Effector memory CD4-positive, alpha-beta T cell (primary cell): ENCODE data around the gene ABCA9.

Source experiments
- DNase-seq, 3 donors: peaks; one replicate each; pipeline ENCODE4 v3.0.0-alpha.2; 2020
- H3K27ac ChIP-seq: 2 replicates; pipeline ENCODE4 v1.7.0; 2013; ENCODE audit warnings: mild to moderate bottlenecking, low read length, moderate library complexity; ENCODE audit not compliant: insufficient read depth, poor library complexity, severe bottlenecking
- H3K27me3 ChIP-seq: replicated peaks from 2 replicates; pipeline ENCODE4 v1.7.0; 2013; ENCODE audit warnings: mild to moderate bottlenecking, low read length; ENCODE audit not compliant: insufficient read depth, control insufficient read depth, poor library complexity, severe bottlenecking
- H3K36me3 ChIP-seq: 2 replicates; pipeline ENCODE4 v1.7.0; 2013; ENCODE audit warnings: mild to moderate bottlenecking, low read length, moderate library complexity; ENCODE audit not compliant: control insufficient read depth, insufficient read depth
- H3K4me1 ChIP-seq: 2 replicates; pipeline ENCODE4 v1.7.0; 2013; ENCODE audit warnings: low read length, mild to moderate bottlenecking; ENCODE audit not compliant: control insufficient read depth, insufficient read depth, poor library complexity, severe bottlenecking
- H3K4me3 ChIP-seq: 2 replicates; pipeline ENCODE4 v1.7.0; 2013; ENCODE audit warnings: low read length, low read depth, mild to moderate bottlenecking; ENCODE audit not compliant: insufficient read depth, poor library complexity, severe bottlenecking
- H3K9me3 ChIP-seq: 2 replicates; pipeline ENCODE4 v1.7.0; 2013; ENCODE audit warnings: mild to moderate bottlenecking, low read length, moderate library complexity; ENCODE audit not compliant: control insufficient read depth

Gene ABCA9

DNA sequence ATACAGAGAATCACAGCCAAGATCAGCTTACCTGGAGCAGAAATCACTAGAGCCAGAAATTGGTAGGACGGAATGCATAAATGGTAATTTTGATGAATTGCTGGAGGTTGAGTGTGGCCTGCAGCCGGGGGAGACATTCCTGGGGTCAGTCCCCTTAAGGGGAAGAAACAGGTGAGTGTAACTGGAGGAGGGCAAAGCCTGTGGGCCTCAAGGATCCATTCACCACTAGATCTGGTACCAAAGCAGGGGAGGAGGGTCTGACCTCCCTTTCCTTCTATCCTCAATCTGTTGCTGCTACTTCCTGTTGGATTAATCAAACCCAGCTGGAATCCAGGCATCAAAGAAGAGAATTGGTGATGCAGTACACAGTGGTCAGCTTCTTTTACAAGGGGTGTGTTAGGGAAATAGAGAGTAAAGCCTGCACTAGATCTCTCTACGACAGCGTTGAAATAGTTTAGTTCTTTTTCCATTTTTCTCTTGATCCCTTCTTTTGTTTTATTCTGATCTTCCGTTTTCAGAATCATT lies 8.6 kb upstream of the ABCA9 start:
- Histone ChIP-seq H3K27me3 (no peaks in the 10 kb centered on the region), H3K4me3 (no peak overlapping the region), H3K27ac (no peak overlapping the region), H3K9me3 (no peaks in the 10 kb centered on the region), H3K4me1 (no peaks in the 10 kb centered on the region), H3K36me3 (no peaks in the 10 kb centered on the region)
- no peak for DNase-seq

DNA sequence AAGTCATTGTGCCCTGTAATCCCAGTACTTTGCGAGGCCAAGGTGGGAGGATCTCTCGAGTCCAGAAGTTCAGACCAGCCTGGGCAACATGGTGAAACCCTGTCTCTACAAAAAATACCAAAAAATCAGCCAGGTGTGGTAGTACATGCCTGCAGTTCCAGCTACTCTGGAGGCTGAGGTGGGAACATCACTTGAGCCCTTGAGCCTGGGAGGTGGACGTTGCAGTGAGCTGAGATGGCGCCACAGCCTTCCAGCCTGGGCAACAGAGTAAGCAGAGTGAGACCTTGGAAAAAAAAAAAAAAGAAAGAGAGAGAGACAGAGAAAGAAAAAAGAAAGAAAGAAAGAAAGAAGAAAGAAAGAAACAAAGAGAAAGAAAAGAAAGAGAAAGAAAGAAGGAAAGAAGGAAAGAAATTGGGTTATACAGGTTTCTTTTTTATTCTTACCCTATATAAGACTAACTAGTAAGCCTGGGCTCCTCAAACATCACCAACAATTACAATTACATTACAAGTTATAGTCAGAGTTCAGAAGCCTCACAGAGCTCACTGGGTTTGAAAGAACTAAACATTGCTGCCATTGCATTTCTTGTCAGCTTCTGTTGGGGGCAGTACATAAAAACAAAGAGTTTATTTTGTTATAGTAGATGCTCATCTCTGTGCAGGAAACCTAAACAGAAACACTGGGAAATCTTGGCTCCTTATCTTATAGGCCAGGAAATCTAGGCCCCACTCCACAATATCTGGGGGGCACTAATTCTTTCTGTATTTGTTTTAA lies 6.7 kb upstream of the ABCA9 start:
- H3K27me3 ChIP-seq: no peaks in the 10 kb centered on the region
- no peaks in the 10 kb centered on the region for H3K36me3 ChIP-seq
- H3K4me3 ChIP-seq: no peak overlapping the region
- no peaks in the 10 kb centered on the region for H3K4me1 ChIP-seq
- no peak for DNase-seq
- H3K9me3 ChIP-seq: no peaks in the 10 kb centered on the region
- no peak overlapping the region for H3K27ac ChIP-seq

DNA sequence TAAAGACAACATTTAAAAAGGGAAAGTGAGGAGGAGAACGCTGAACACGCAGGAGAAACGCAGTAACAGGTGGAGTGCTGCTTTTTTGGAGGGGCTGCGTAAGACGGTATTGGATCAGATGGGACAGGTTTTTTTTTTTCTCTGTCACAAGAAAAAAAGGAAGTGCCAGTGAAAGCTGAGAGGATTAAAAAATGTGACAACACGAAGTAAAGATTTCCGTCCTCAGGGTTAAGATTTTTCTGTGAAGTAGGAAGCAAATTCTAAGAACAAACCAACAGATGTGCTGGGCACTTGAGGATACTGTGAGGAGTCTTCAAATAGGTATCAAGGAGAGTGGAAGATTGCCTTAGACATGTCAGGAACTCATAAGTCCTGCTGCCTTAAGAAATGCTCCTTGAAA lies 5.8 kb upstream of the ABCA9 start:
- H3K27me3 ChIP-seq: no peaks in the 10 kb centered on the region
- H3K4me1 ChIP-seq: no peaks in the 10 kb centered on the region
- no peak overlapping the region for H3K27ac ChIP-seq
- no peak for DNase-seq
- H3K9me3 ChIP-seq: no peaks in the 10 kb centered on the region
- H3K36me3 ChIP-seq: no peaks in the 10 kb centered on the region
- no peak overlapping the region for H3K4me3 ChIP-seq

DNA sequence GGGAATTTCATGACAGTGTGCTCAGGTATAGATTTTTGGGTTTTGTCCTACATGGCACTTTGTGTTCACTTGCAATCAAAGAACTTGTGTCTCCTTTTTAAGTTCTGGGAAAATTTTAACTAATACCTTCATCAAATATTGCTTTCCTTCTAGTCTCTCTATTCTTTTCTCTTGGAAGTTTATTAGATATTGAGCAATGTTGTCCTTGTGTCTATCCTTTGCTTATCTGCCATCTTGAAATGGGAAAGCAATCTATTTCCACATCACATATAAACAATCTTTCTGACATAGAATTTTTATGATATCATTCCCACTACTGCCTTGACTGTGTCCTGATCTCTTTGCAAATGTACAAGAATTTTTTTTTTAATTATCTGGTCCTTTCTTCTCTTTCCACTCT lies 4.4 kb upstream of the ABCA9 start:
- H3K36me3 ChIP-seq: no peaks in the 10 kb centered on the region
- H3K4me1 ChIP-seq: no peaks in the 10 kb centered on the region
- H3K9me3 ChIP-seq: no peaks in the 10 kb centered on the region
- H3K4me3 ChIP-seq: no peak overlapping the region
- no peak for DNase-seq
- no peaks in the 10 kb centered on the region for H3K27me3 ChIP-seq
- H3K27ac ChIP-seq: no peak overlapping the region

DNA sequence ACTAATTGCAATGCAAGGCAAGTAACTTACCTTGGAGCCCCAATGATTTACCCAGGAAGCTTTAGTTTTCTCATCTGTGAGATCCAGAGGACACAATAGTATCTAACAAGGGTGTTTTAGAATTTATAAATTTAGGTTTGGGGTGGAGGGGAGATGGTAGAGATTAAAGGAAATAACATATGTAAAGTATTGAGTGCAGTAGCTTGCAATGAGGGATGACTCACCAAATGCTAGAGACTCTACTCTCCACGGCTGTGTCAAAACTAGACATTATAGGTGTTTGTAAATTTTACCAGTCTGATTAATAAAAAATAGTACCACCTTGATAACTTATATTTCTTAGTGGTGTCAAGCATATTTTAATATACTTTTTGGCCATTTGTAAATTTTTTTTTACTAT lies 3.7 kb upstream of the ABCA9 start:
- DNase-seq: no peak
- H3K4me1 ChIP-seq: no peaks in the 10 kb centered on the region

DNA sequence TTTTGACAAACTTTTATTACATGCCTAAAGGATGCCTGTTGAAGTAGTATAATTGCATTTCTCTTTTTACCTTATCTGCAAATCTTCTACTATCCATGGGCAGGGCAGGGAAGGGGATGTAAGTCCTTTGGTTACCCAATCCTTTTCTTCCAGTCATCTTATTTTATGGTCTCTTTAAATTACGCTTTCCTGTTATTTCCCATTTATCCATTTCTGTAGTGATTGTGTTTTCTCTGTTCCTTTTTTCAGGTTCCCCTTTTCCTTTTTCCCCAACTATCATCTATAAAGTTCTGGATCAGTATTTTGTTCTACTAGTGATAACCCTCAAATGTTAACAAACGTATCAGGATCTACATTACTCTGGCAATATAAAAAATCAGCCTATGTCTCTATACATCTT lies 3.3 kb upstream of the ABCA9 start:
- Histone ChIP-seq H3K36me3 (no peaks in the 10 kb centered on the region), H3K4me3 (no peak overlapping the region), H3K27me3 (no peaks in the 10 kb centered on the region), H3K27ac (no peak overlapping the region), H3K9me3 (no peaks in the 10 kb centered on the region), H3K4me1 (no peaks in the 10 kb centered on the region)
- no peak for DNase-seq

More for the DNA sequence above, 3.7 kb upstream of the ABCA9 start:
- no peaks in the 10 kb centered on the region for H3K36me3 ChIP-seq
- H3K9me3 ChIP-seq: no peaks in the 10 kb centered on the region
- no peak overlapping the region for H3K4me3 ChIP-seq
- H3K27me3 ChIP-seq: no peaks in the 10 kb centered on the region
- H3K27ac ChIP-seq: no peak overlapping the region

DNA sequence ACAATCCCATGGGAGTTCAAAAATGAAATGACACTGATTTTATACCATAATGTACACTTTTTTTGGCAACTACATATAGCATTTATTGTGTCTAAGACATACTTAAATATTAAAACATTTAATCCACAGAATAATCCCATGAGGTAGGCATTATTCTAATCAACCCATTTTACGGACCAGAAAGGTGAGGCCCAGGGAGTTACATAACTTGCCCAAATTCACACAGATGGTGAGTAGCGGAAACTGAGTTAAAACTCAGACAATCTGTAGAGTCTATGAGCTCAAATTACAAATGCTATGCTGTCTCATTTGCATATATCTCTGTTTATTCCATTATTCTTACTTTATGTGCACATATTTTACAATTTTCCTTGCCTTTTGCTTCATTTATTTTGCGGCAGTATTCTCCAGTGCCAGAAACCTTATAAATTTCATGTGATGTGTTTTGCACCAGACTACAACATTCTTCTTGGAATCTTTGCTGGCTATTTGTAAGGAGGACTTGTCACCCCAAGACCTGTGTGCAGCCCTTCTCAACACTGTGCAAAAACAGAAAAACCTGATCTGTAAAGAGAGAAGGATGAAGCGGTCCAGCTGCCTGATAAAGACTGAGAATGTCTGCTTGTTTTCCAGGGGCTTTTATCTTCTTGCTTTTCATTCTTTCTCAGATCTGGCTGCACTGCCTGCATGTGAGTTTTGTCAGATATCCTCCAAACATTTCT lies 2.3 kb upstream of the ABCA9 start:
- H3K36me3 ChIP-seq: no peaks in the 10 kb centered on the region
- no peaks in the 10 kb centered on the region for H3K4me1 ChIP-seq

DNA sequence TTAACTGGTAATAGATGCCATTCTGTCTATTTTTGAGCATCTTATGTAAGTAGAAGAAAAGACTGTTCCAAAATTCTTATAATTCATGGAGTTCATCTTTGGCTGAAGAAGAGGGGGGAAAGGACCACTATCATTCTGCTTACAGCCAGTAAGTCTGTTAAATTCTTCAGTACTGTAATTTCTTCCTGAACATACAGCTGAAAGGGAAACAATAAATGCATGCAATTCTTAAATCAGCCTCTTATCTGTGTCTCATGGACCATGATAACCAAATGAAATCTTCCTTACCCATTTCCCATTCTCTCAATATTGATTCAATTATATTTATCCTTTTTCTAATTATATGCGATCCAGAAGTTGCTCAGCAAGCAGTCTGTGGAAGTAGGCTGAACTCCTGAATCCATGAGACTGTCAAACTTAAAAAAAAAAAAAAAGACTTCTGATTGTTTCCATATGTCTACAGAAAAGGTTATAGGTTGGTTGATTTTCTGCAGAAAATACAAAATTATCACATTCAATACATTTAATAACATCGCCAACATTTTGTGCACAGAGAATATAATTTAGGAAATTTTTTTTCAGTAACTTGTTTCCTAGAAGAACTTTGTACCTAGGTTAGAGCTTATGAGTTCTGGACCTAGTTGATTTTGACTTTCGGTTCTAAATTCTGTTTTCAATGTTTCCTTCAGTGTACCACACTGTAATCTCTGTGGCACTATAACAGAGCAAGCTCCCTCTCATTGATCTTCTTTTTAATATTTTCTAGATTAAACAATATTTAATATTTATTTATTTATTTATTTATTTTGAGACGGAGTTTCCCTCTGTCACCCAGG lies 1.2 kb upstream of the ABCA9 start:
- H3K36me3 ChIP-seq: no peaks in the 10 kb centered on the region
- no peaks in the 10 kb centered on the region for H3K27me3 ChIP-seq
- no peak for DNase-seq
- no peaks in the 10 kb centered on the region for H3K4me1 ChIP-seq
- H3K9me3 ChIP-seq: no peaks in the 10 kb centered on the region
- H3K4me3 ChIP-seq: no peak overlapping the region
- H3K27ac ChIP-seq: no peak overlapping the region

More for the DNA sequence above, 2.3 kb upstream of the ABCA9 start:
- Histone ChIP-seq H3K27me3 (no peaks in the 10 kb centered on the region), H3K27ac (no peak overlapping the region), H3K4me3 (no peak overlapping the region), H3K9me3 (no peaks in the 10 kb centered on the region)
- DNase-seq: no peak

DNA sequence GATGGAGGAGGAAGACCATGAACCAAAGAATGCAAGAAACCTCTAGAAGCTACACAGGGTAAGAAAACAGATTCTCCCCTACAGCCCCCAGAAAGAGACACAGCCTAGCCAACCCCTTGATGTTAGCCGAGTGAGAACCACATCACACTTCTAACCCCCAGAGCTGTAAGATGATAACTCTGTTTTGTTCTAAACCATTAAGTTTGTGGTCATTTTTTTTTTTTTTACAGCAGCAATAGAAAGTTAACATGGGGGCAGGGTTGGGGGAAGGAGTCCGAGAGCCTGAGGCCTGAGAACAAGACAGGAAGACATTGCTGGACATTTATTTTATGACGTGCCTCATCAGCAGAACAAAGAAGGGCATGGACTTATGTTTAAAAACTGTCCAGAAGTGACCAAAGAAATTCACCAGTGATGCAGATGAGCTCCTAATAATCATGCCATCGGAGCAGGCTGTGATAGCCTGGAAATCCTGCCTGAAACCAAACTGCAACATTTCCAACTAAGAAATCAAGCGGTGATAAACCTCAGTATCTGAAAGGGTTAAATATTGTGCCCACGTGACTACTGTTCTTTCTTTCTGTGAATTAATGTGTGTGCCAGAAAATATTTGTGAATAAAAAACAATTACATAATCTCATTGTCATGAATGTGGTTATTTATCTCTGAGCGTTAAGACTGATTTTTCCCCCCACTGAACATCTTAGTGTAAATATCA lies 1.1 kb downstream of the ABCA9 start:
- Histone ChIP-seq H3K27me3 (no peaks in the 10 kb centered on the region), H3K4me3 (no peak overlapping the region), H3K27ac (no peak overlapping the region), H3K4me1 (no peaks in the 10 kb centered on the region), H3K9me3 (no peaks in the 10 kb centered on the region), H3K36me3 (no peaks in the 10 kb centered on the region)
- DNase-seq: no peak
